ENCODE data around the gene HAGHL. TPM values are rescaled to one million over a fixed set of nuclear protein-coding genes. Genes with fewer than 3 reads are reported as not detected.

HAGHL gene
- total and polyA plus RNA-seq, 2 of the 8 experiments (the other 6 are each of a cell fraction or from before 2014, with no cell fraction given) = 26.6 to 26.9 TPM

DNA sequence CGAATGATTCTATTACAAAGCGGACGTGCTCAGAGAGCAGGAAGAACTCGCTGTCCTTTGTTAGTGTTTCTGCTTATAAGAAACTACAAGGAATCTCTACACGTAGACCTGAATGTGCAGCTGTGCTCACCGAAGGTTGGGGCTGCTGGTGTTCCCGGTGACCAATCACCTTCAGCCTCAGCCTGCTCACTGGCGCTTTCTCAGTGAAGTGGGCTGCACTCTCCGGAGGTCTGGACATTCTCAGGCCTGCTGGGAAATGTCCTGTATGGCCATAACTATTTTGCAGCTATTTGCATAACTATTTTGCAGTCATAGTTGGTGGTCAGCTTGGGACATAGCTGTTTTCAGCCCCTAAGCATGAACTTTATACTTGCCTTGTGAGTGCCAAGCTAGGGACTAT lies 23.6 kb downstream of the HAGHL start:
- Histone ChIP-seq H3K9ac (replicated peaks in 1 of 4; ENCODE audit: extremely low read depth in 1 of 4, low read depth in 3 of 4, low read length in 3 of 4) (no peak overlapping the region), H3K4me2 (ENCODE audit: insufficient read depth in 1 of 2, low read depth in 2 of 2, low read length in 2 of 2) (no peak overlapping the region), H3K56ac (replicated peaks; ENCODE audit: insufficient read length, low read depth, low read length) (no peak overlapping the region), H3K4me3 (ENCODE audit: extremely low read depth in 1 of 4, insufficient read depth in 2 of 4, low read depth in 3 of 4, low read length in 4 of 4) (no peak overlapping the region), H3K36me3 (ENCODE audit: control insufficient read depth in 2 of 4, insufficient read depth in 4 of 4, low read length in 3 of 4) (no peaks in the 10 kb centered on the region), H3K23me2 (ENCODE audit: low read depth, low read length) (no peaks in the 10 kb centered on the region), H2BK12ac (ENCODE audit: low read depth, low read length) (no peak overlapping the region), H3K79me2 (ENCODE audit: control insufficient read depth in 1 of 2, insufficient read depth in 2 of 2, low read length in 2 of 2) (no peaks in the 10 kb centered on the region), H2BK20ac (ENCODE audit: low read length) (no peak overlapping the region), H3K27ac (ENCODE audit: low read depth, low read length) (no peak overlapping the region), H2AK5ac (ENCODE audit: low read depth, low read length) (no peak overlapping the region), H2BK5ac (ENCODE audit: low read depth, low read length) (no peak overlapping the region), H4K5ac (ENCODE audit: insufficient read length, low read depth, low read length) (no peak overlapping the region), H3K9me3 (ENCODE audit: insufficient read depth in 2 of 2, low read depth in 1 of 2, low read length in 1 of 2) (no peaks in the 10 kb centered on the region), H3K18ac (ENCODE audit: extremely low read depth, low read length) (no peak overlapping the region), H2AFZ (ENCODE audit: low read length) (no peak overlapping the region), H4K91ac (replicated peaks; ENCODE audit: insufficient read length, low read length) (no peak overlapping the region), H2BK15ac (ENCODE audit: low read length) (no peak overlapping the region), H3K27me3 (replicated peaks in 1 of 4; ENCODE audit: control insufficient read depth in 3 of 4, extremely low read depth in 1 of 4, insufficient read depth in 3 of 4, low read length in 3 of 4) (no peaks in the 10 kb centered on the region), H2BK120ac (replicated peaks; ENCODE audit: low read depth, low read length) (no peak overlapping the region), H3K4me1 (replicated peaks in 1 of 4; ENCODE audit: control insufficient read depth in 3 of 4, insufficient read depth in 4 of 4, low read length in 3 of 4) (peaks cover 3 to 12% (median 5%) of the 10 kb centered on the region in 4 experiments; a peak in 5 of 7 replicates), H3K14ac (ENCODE audit: insufficient read length) (no peak overlapping the region), H3K4ac (replicated peaks; ENCODE audit: insufficient read length, low read depth, low read length) (no peak overlapping the region), H4K20me1 (replicated peaks in 1 of 2; ENCODE audit: control insufficient read depth in 1 of 2, insufficient read depth in 2 of 2, low read length in 2 of 2) (no peaks in the 10 kb centered on the region), H4K8ac (ENCODE audit: extremely low read depth, insufficient read depth, low read length) (no peak overlapping the region), H3K23ac (ENCODE audit: insufficient read length) (no peak overlapping the region), H3K79me1 (ENCODE audit: low read depth, low read length) (no peaks in the 10 kb centered on the region)
- no peak for DNase-seq (ENCODE audit: low read depth in 1 of 2, low spot score in 2 of 2)
- CTCF ChIA-PET (ENCODE audit: partially characterized antibody) = interaction anchor here (0.6 to 35.8 kb wide), 9 partner anchors 10 to 578 kb away, joined by 3 to 977 read pairs (median 5); partner anchors contain the start of genes ANTKMT, CCDC78, CHTF18 and CIAO3
- no peak for FAIRE-seq
- POLR2A ChIA-PET (ENCODE audit: partially characterized antibody) = interaction anchor here (0.9 to 2.0 kb wide), 7 partner anchors 10 to 38 kb away, joined by 3 to 7 read pairs (median 3); partner anchors contain the start of genes CHTF18, CIAO3, MSLN and RPUSD1
- 89% methylated on average over 9 of the region's 9 CpGs; no CpG with 5 or more reads in 1 of the 2 experiments for WGBS, 2 experiments (ENCODE audit: extremely low coverage in 1 of 2, insufficient coverage in 1 of 2, insufficient read length in 1 of 2, insufficient replicate concordance in 2 of 2, low coverage in 1 of 2, low lambda C conversion rate in 2 of 2, missing lambda C conversion rate in 1 of 2)
- no peak for TF ChIP-seq CREB1 (IDR thresholded peaks at IDR 0.05)
- TF ChIP-seq SP1 (IDR thresholded peaks at IDR 0.05; ENCODE audit: low read depth, low read length) = no peak
- no peak for TF ChIP-seq CTBP2 (IDR thresholded peaks at IDR 0.05; ENCODE audit: borderline replicate concordance, insufficient read depth, insufficient read length, low read length)
- no peak for TF ChIP-seq RXRA (IDR thresholded peaks at IDR 0.05; ENCODE audit: insufficient read depth, low read depth, low read length)
- no peak for TF ChIP-seq KDM5A (IDR thresholded peaks at IDR 0.05; ENCODE audit: low read length)
- TF ChIP-seq, protein P1, sequence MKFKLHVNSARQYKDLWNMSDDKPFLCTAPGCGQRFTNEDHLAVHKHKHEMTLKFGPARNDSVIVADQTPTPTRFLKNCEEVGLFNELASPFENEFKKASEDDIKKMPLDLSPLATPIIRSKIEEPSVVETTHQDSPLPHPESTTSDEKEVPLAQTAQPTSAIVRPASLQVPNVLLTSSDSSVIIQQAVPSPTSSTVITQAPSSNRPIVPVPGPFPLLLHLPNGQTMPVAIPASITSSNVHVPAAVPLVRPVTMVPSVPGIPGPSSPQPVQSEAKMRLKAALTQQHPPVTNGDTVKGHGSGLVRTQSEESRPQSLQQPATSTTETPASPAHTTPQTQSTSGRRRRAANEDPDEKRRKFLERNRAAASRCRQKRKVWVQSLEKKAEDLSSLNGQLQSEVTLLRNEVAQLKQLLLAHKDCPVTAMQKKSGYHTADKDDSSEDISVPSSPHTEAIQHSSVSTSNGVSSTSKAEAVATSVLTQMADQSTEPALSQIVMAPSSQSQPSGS (IDR thresholded peaks at IDR 0.05; ENCODE audit: low read length) = no peak
- TF ChIP-seq SAP30 (IDR thresholded peaks at IDR 0.05; ENCODE audit: insufficient read depth, insufficient replicate concordance, low read length) = no peak
- no peak for TF ChIP-seq HDAC2 (IDR thresholded peaks at IDR 0.05; ENCODE audit: borderline replicate concordance in 1 of 2, low read depth in 2 of 2, low read length in 2 of 2)
- TF ChIP-seq RNF2 (IDR thresholded peaks at IDR 0.05; ENCODE audit: borderline replicate concordance, low read depth, low read length, missing control alignments, poor library complexity, severe bottlenecking) = no peak
- no peak for TF ChIP-seq BRCA1 (IDR thresholded peaks at IDR 0.05; ENCODE audit: low read depth, low read length)
- no peak for TF ChIP-seq EGR1 (IDR thresholded peaks at IDR 0.05; ENCODE audit: borderline replicate concordance, low read depth, low read length)
- TF ChIP-seq CHD2 (IDR thresholded peaks at IDR 0.05; ENCODE audit: low read length) = no peak

Measured in H1 (cell line).